ENCODE data around the gene CDH13.

CDH13 gene

GRCh38 chr16:83501481-83501880 lies 874.7 kb downstream of the CDH13 start:
- no peak for DNase-seq (ENCODE audit: low read depth in 3 of 3)

- DNase-seq (ENCODE audit: low read depth in 3 of 3): no peak
These were observed 881.5 kb downstream of the CDH13 start for GRCh38 chr16:83508295-83508694.

GRCh38 chr16:83509316-83509715 lies 882.5 kb downstream of the CDH13 start:
- no peak for DNase-seq (ENCODE audit: low read depth in 3 of 3)

DNA sequence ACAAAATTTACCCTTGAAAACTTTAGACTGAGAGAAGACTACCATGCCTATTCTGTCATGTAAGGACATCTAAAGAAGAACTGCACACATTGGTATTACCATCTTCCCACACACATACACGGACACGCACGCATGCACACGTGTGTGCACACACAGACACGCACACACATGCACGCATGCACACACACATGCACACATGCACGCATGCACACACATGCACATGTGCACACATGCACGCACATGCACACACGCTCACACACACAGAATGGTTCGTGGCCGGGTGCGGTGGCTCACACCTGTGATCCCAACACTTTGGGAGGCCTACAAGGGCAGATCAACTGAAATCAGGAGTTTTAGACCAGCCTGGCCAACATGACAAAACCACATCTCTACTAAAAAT lies 884.1 kb downstream of the CDH13 start:
- no peak for DNase-seq (ENCODE audit: low read depth in 3 of 3)

GRCh38 chr16:83513008-83513755 lies 886.4 kb downstream of the CDH13 start:
- no peak for DNase-seq (ENCODE audit: low read depth in 3 of 3)

DNA sequence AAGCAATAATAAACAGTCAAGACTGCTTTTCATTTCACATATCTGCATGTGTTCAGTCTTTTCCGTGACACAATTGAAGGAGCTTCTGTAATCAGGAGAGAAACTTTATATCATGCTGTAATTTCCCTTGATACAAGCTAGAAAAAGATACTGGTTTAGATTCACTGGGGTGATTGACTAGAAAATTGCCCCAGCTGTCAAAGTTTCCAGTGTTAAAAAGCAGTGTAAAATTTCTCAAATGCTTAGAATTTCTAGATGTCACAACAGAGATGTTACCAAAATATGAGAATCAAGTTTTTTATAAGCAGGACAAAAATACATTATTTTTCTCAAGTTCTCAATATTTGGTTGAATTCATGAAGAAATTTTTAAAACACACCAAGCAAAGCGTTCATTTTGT lies 888.6 kb downstream of the CDH13 start:
- DNase-seq (ENCODE audit: low read depth in 3 of 3): no peak

DNA sequence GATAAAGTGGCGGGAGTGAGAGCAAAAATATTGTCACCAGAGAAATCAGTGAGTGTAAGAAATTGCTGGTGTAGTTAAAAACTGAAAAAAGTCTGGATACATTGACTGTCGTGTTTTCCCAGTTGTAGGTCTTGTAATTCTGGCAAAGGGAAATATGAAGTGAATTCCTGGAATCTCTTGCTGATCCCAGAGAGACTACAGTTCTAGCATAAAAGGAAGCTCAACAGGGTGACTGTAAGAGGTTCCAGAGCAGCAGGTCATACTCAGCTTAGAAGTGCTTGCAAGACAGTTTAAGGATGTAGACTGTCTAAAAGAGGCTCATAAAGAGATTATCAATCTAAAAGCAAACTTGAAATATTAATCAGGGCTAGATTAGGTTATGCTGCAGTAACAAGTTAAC lies 890.2 kb downstream of the CDH13 start:
- DNase-seq (ENCODE audit: low read depth in 3 of 3): no peak

DNA sequence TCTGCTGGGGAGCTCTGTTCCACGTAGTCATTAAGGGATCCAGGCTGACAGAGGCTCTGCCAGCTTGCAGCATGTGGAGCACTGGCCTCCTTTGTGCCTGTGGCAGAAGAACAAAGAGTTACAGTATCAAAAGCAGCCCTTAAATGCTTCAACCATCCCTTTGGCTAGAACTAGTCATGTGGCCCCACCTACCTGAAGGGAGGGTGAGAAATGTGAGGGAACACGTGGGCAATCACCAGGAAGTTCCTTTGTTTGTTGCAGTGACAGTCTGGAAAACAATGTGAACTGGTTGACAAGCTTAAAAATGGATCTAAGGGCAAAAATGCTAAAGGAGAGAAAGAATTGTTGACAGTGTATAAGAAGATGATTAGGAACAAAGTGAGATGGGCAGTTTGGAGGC lies 890.6 kb downstream of the CDH13 start:
- no peak for DNase-seq (ENCODE audit: low read depth in 3 of 3)

DNA sequence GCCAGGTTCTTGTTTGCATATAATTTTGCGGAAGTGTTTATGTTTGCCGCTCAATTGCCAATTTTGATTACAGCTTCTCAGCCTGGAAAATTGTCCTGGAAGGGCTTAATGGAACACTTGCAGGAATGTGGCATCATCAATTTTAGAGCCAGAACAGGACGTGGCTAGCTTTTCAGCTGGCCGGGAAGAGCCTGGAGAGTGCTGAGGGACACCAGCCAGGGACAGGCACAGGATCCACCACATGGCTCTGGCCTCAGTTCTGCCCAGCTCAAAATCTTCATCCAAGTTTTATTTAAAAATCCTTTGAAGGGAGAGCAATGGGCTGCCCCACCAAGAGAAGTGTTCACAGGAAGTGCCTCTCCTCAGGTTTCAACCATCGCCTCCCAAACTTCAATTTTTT lies 893.8 kb downstream of the CDH13 start:
- no peak for DNase-seq (ENCODE audit: low read depth in 3 of 3)

DNA sequence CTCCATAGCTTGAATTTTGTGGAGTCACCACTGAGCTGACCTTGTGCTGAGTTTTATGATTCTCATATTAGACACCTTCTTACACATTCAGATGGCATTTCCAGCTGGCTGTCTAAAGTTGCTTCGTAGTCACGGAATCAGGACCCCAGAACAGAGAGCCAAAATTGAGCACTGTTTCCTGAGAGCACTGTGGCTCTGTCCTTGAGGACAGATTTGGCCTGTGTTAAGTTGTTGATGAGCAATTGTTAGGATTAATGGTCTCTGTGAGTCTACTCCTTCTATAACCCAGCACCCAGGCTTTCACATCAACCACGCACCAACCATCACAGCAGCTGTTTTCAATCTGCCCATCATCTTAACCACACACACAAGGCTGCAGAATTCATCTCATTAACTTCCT lies 903.5 kb downstream of the CDH13 start:
- DNase-seq (ENCODE audit: low read depth in 3 of 3): no peak

DNA sequence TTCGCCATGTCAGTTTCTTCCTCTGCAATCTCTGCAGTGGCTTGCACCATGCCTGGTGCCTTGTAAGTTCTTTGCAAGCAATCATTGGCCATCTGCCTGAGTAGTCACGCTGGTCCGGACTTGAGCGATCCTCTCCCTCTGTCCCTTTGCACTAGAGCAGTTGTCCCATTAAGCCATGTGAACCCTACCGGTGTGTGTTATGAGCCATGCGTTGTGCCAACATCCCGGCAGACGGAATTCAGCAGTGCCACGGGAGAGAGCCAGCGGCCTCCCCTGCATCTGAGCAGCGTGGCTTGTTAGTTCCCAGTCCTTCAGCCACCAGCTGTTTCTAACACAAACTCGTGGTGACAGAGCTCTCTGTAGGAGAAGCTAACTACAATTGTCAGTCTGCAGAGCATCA lies 905.9 kb downstream of the CDH13 start:
- DNase-seq (ENCODE audit: low read depth in 3 of 3): no peak

- DNase-seq (ENCODE audit: low read depth in 3 of 3): no peak
These were observed 906.4 kb downstream of the CDH13 start for GRCh38 chr16:83533193-83533592.

- DNase-seq (ENCODE audit: low read depth in 3 of 3): no peak
These were observed 911.9 kb downstream of the CDH13 start for GRCh38 chr16:83538707-83539106.

GRCh38 chr16:83539736-83540490 lies 913.1 kb downstream of the CDH13 start:
- no peak for DNase-seq (ENCODE audit: low read depth in 3 of 3)

DNA sequence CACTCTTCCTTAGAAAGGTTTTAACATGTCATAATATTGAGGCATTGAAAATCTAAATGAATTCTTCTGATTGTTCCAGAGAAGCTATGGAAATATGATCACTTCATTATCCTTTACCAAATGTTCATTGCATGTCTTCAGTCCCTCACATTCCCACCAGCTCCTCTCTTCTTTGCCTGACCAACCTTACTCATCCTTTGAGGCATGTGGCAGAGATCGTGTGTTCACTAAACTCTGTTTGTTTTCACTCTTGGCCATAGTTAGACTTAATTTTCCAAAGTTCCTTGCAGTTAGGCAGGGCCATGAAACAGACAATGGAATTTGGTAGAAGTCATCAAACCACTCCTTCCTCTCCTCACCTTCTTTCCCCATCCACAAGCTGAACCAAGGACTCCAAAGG lies 914.5 kb downstream of the CDH13 start:
- DNase-seq (ENCODE audit: low read depth in 3 of 3): no peak

DNA sequence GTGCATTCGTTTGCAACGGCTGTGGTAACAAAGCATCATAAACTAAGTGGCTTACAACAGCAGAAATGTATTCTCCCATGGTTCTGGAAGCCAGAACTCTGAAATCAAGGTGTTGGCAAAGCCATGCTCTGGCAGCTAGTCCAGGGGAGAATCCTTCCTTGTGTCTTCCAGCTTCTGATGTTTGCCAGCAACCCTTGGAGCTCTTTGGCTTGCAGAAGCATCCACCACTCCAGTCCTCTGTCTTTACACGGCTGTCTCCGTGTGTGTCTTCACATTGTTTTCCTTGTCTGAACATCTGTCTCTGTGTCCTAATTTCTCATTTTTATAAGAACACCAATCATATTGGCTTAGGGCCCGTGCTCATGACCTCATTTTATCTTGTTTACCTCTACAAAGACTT lies 915.7 kb downstream of the CDH13 start:
- DNase-seq (ENCODE audit: low read depth in 3 of 3): no peak

DNA sequence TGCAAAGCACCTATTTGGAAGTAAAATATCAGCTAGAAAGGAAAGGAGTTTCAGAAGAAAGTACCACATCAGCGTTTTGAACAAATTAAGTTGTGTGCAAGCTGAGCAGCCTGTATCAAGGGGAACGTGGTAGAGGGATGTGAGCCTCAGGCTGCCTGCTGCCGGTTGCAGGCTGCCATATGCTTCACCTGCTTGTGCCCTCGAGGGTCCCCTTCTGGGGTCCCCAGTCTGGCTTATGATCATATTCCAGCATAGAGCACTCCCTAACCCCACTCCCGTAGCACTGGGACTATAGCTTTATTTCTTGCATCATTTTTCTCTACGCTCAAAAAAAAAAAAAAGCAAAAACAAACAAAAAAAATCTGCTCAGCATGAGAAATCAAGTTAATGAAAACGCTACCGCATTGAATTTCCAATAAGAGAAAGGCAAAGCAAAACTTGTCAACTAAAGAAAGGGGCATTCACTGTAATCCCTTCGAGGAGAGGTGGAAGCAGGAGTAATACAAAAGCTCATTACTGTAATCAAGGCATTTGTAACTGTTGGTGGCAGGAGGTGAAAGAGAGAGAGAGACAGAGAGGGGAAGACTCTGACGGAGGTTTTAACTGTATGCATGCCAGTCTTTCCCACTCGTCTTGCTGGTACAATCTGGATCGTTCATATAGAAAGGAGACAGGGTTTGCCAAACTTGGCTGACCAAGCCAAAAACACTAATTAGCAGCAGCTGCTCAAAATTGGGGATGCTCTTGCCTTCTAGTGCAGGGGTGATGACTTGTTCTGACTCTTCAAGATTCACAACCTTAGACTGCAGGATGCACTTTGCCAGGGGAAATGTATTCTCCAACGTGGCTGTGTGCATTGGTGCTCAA lies 922.8 kb downstream of the CDH13 start:
- no peak for DNase-seq (ENCODE audit: low read depth in 3 of 3)

- no peak for DNase-seq (ENCODE audit: low read depth in 3 of 3)
These were observed 923.4 kb downstream of the CDH13 start for GRCh38 chr16:83550183-83550569.

DNA sequence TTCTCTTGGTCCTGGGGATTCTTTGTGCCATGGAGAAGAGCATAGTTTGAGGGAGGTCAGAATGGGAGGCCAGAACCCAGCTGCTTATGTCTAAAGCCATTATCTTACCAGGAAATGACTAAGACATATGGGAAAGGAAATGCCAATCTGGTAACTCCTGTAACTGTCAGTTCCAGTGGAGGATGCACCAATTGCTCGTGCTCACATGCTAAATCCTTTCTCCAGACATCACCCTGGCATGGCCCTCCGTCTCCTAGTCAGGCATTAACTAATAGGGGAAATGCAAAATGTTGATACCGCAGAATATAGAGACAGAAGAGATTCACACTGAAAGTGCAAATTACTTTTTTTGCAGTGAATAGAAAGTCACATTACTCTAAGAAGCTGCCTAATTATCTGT lies 925.5 kb downstream of the CDH13 start:
- DNase-seq (ENCODE audit: low read depth in 3 of 3): no peak

GRCh38 chr16:83552930-83553329 lies 926.2 kb downstream of the CDH13 start:
- no peak for DNase-seq (ENCODE audit: low read depth in 3 of 3)

GRCh38 chr16:83554096-83554495 lies 927.3 kb downstream of the CDH13 start:
- no peak for DNase-seq (ENCODE audit: low read depth in 3 of 3)

GRCh38 chr16:83554540-83554939 lies 927.8 kb downstream of the CDH13 start:
- no peak for DNase-seq (ENCODE audit: low read depth in 3 of 3)

GRCh38 chr16:83561876-83562275 lies 935.1 kb downstream of the CDH13 start:
- DNase-seq (ENCODE audit: low read depth in 3 of 3): no peak
